Activated naive CD8-positive, alpha-beta T cell treated with anti-CD3 and anti-CD28 coated beads, Interleukin-2, amount 10 ng/mL, durations not matched to agents 7 days and 5 days (primary cell): Measurements from ENCODE around the gene LCN10. TPM values are rescaled to one million over a fixed set of nuclear protein-coding genes. Genes with fewer than 3 reads are reported as not detected.
"Not testable (repeated sequence)": the region's sequence is repeated elsewhere in the genome, so short reads cannot be mapped to it uniquely, and the experiment has no call there.

Experiments used
- ATAC-seq: fragments of 150-1000 bp; cut with Tn5 transposase; one replicate; pipeline ENCODE4 v1.10.0; 2021; ENCODE audit warnings: low read depth, moderate library complexity
- POLR2A ChIA-PET: fragments of 350-600 bp; sonication (Branson Sonifier 250); formaldehyde crosslinking; loops from one replicate; lab custom pipeline; 2021; ENCODE audit warnings: antibody characterized with exemption; lab: Charles Lee
- DNase-seq: peaks from one replicate; pipeline ENCODE4 v3.0.0; 2021
- H3K27ac Mint-ChIP-seq: one replicate; pipeline ENCODE4 v1.8.0; 2022; ENCODE audit warnings: mild to moderate bottlenecking, mixed read lengths
- H3K27me3 Mint-ChIP-seq: one replicate; pipeline ENCODE4 v1.8.0; 2022; ENCODE audit warnings: mild to moderate bottlenecking, moderate library complexity, mixed read lengths
- H3K36me3 Mint-ChIP-seq: one replicate; pipeline ENCODE4 v1.8.0; 2021; ENCODE audit warnings: mild to moderate bottlenecking, mixed read lengths
- H3K4me1 Mint-ChIP-seq: one replicate; pipeline ENCODE4 v1.8.0; 2021; ENCODE audit warnings: mixed read lengths
- H3K4me3 Mint-ChIP-seq: one replicate; pipeline ENCODE4 v1.8.0; 2022; ENCODE audit warnings: mild to moderate bottlenecking, moderate library complexity, mixed read lengths
- H3K9me3 Mint-ChIP-seq: one replicate; pipeline ENCODE4 v1.8.0; 2021; ENCODE audit warnings: mixed read lengths
- total RNA-seq, 2 experiments: library from RNA; stranded (reverse); gene quantifications; one replicate each; pipeline ENCODE4 v1.2.3, GENCODE V29; 2021

Gene LCN10
- total RNA-seq = 1 to 10 TPM in 1 of 2 experiments, under 1 TPM in 1; 1.00 to 1.0 TPM

GRCh38 chr9:136742591-136743391 lies at the start of gene LCN10:
Gene LCN10, minus strand, starts transcription at chr9:136742940. Its CDS starts 37 bp downstream, at chr9:136742903.
- no peaks in the 10 kb centered on the region for H3K36me3 Mint-ChIP-seq

DNA sequence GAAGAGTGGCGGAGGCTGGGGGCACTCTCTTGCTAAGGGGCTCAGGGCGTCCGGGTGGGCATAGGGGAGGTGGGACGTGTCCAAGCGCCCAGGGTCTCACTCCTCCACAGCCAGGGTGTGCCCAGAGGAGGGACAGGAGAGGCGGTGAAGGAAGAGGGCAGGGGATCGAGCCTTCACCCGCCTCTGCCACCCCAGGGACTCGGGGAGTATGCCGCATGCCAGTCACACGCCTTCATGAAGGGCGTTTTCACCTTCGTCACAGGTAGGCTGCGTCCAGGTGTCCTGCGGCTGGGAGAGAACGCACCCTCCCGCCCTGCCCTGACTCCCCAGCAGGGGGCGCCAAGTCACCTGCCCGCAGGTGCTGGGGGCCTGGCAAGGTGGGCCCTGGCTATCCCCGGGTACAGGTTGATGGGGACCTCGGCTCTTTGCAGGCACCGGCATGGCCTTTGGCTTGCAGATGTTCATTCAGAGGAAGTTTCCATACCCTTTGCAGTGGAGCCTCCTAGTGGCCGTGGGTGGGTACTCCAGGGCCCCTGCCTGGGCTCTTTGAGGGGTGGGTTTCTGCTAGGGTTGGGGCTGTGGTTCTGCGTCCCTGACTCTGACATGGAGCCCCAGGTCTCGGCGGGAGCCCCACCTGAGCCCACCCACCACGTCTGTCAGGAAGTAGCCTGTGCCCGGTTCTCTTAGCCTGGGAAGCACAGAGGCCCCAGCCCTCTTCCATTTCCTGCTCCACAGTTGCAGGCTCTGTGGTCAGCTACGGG lies 49.0 kb upstream of the LCN10 start:
- H3K27me3 Mint-ChIP-seq = peaks cover 11% of the 10 kb centered on the region
- H3K36me3 Mint-ChIP-seq = no peaks in the 10 kb centered on the region
- POLR2A ChIA-PET = interaction anchor here (0.6 to 1.5 kb wide), 5 partner anchors 14 to 300 kb away, joined by 3 to 7 read pairs (median 4); partner anchors contain the start of gene RABL6

More at GRCh38 chr9:136742591-136743391, at the start of gene LCN10:
- no peak for ATAC-seq
- DNase-seq = no peak
- POLR2A ChIA-PET = interaction anchor here (0.6 to 3.9 kb wide), 2 partner anchors 15 to 26 kb away, joined by 3 to 20 read pairs; no protein-coding TSS in a partner anchor
- Mint-ChIP-seq H3K27ac (no peak within 1 kb of the TSS), H3K4me3 (peak within 1 kb of the TSS; percentile 58), H3K4me1 (peaks cover 4% of the 10 kb centered on the region), H3K27me3 (no peaks in the 10 kb centered on the region), H3K9me3 (no peaks in the 10 kb centered on the region)

DNA sequence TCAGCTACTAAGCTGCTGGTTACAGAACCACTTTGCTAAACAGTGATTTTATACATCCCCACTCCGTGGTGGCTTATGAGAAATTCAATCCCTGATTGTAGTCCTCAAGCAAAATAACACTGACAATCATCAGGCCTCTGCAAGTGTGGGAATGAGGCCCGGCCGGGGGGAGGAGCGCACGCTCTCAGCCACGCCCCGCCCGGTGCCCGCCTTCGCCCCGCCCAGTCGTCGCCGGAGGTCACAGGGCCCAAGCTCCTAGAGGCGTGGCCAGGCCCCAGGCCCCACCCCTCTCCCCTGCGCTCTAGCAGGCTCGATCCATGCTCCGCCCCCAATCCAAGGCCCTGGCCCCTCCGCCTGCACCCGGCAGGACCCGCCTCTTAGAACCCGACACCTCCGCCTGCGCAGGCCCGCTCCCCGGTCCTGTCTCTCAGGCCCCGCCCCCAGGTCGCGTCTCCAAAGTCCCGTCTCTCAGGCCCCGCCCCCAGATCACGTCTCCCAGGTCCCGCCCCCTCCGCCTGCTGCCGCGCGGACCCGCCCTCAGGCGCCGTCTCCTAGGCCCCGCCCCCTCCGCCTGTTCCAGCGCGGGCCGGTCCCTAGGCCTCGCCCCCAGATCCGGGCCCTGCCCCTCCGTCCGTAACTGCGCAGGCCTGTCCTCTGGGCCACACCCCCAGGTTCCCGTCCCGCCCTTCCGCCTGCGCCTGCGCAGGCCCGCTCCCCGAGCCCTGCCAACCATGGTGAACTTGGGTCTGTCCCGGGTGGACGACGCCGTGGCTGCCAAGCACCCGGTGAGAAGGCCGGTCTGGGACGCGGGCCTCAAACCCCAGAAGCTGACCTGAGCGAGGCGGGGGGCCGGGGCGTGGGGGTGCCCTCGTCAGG lies 48.1 kb upstream of the LCN10 start, which contains the start of gene TMEM141:
TMEM141 (plus strand) TSS at position 705 of the 876 bp plus-strand sequence; CDS start at position 732, 27 bp downstream.
- peak within 1 kb of the TSS; percentile 82 for H3K4me3 Mint-ChIP-seq
- peak within 1 kb of the TSS; percentile 90 for H3K27ac Mint-ChIP-seq
- peaks cover 23% of the 10 kb centered on the region for H3K4me1 Mint-ChIP-seq
- DNase-seq = peak; percentile 100
- peaks cover 4% of the 10 kb centered on the region for H3K27me3 Mint-ChIP-seq
- H3K9me3 Mint-ChIP-seq = no peaks in the 10 kb centered on the region
- no peaks in the 10 kb centered on the region for H3K36me3 Mint-ChIP-seq
- POLR2A ChIA-PET = interaction anchor here (0.8 to 1.5 kb wide), 6 partner anchors 15 to 450 kb away, joined by 3 to 7 read pairs (median 4); partner anchors contain the start of gene RABL6
- ATAC-seq = peak; percentile 89

More for the DNA sequence above, 49.0 kb upstream of the LCN10 start:
- H3K4me1 Mint-ChIP-seq = peaks cover 26% of the 10 kb centered on the region
- ATAC-seq (peak; percentile 13), DNase-seq (peak; percentile 81)
- H3K4me3 Mint-ChIP-seq = peak overlapping the region; percentile 82
- peak overlapping the region; percentile 90 for H3K27ac Mint-ChIP-seq
- H3K9me3 Mint-ChIP-seq = no peaks in the 10 kb centered on the region

- ATAC-seq = no peak
- H3K27ac Mint-ChIP-seq = no peak overlapping the region
- no peaks in the 10 kb centered on the region for H3K36me3 Mint-ChIP-seq
- no peak for DNase-seq
- H3K4me3 Mint-ChIP-seq = no peak overlapping the region
- POLR2A ChIA-PET = no interaction called here
- peaks cover 25% of the 10 kb centered on the region for H3K4me1 Mint-ChIP-seq
- H3K27me3 Mint-ChIP-seq = peaks cover 3% of the 10 kb centered on the region
- no peaks in the 10 kb centered on the region for H3K9me3 Mint-ChIP-seq
Measured at GRCh38 chr9:136789523-136789937, 46.8 kb upstream of the LCN10 start.

- not testable (repeated sequence) for ATAC-seq, H3K27me3 Mint-ChIP-seq, H3K27ac Mint-ChIP-seq, DNase-seq, H3K9me3 Mint-ChIP-seq, H3K36me3 Mint-ChIP-seq
- POLR2A ChIA-PET = interaction anchor here (0.9 kb wide), 1 partner anchor 246 kb away, joined by 3 read pairs; no protein-coding TSS in a partner anchor
- H3K4me3 Mint-ChIP-seq = peak overlapping the region; percentile 16
- peaks cover 25% of the 10 kb centered on the region for H3K4me1 Mint-ChIP-seq
Measured at GRCh38 chr9:136788644-136789522, 46.1 kb upstream of the LCN10 start.

GRCh38 chr9:136787690-136788400 lies 45.1 kb upstream of the LCN10 start:
- DNase-seq (peak; percentile 68), ATAC-seq (no peak)
- no peak overlapping the region for H3K27ac Mint-ChIP-seq
- H3K9me3 Mint-ChIP-seq = no peaks in the 10 kb centered on the region
- POLR2A ChIA-PET = interaction anchor here (0.9 kb wide), 1 partner anchor 247 kb away, joined by 3 read pairs; no protein-coding TSS in a partner anchor
- peaks cover 3% of the 10 kb centered on the region for H3K27me3 Mint-ChIP-seq
- peak overlapping the region; percentile 18 for H3K4me3 Mint-ChIP-seq
- H3K36me3 Mint-ChIP-seq = no peaks in the 10 kb centered on the region
- H3K4me1 Mint-ChIP-seq = peaks cover 25% of the 10 kb centered on the region

DNA sequence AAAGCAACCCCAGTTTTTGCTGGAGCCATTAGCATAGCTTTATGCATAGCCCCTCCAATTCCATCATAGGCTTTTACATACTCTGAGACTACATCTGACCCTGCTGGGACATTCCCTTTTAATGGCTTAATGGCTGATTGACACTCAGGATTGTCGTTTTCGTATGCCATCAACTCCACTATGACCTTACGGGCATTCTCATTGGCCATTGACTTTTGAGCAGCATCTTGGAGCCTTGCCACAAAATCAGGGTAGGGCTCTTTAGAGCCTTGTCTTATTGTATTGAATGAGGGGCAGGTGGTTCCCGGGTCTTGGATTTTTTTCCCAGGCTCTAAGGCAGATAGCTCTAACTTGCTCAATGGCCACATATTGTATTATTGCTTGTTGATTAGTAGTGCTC lies 44.2 kb upstream of the LCN10 start:
- H3K4me3 Mint-ChIP-seq, H3K27ac Mint-ChIP-seq, H3K9me3 Mint-ChIP-seq, POLR2A ChIA-PET, DNase-seq, ATAC-seq, H3K27me3 Mint-ChIP-seq, H3K36me3 Mint-ChIP-seq: not testable (repeated sequence)
- peaks cover 20% of the 10 kb centered on the region for H3K4me1 Mint-ChIP-seq

GRCh38 chr9:136786451-136786850 lies 43.7 kb upstream of the LCN10 start:
- Mint-ChIP-seq H3K4me3 (no peak overlapping the region), H3K27me3 (peaks cover 7% of the 10 kb centered on the region), H3K4me1 (peaks cover 18% of the 10 kb centered on the region), H3K9me3 (no peaks in the 10 kb centered on the region), H3K27ac (no peak overlapping the region), H3K36me3 (no peaks in the 10 kb centered on the region)
- POLR2A ChIA-PET = no interaction called here
- no peak for ATAC-seq
- no peak for DNase-seq

GRCh38 chr9:136785565-136786355 lies 43.0 kb upstream of the LCN10 start:
- H3K36me3 Mint-ChIP-seq, H3K27me3 Mint-ChIP-seq, POLR2A ChIA-PET, H3K9me3 Mint-ChIP-seq, H3K27ac Mint-ChIP-seq, ATAC-seq, H3K4me3 Mint-ChIP-seq, DNase-seq: not testable (repeated sequence)
- H3K4me1 Mint-ChIP-seq = peaks cover 18% of the 10 kb centered on the region

GRCh38 chr9:136784997-136785361 lies 42.2 kb upstream of the LCN10 start:
- no peak overlapping the region for H3K27ac Mint-ChIP-seq
- no peaks in the 10 kb centered on the region for H3K9me3 Mint-ChIP-seq
- DNase-seq (no peak), ATAC-seq (no peak)
- H3K27me3 Mint-ChIP-seq = peaks cover 15% of the 10 kb centered on the region
- no peaks in the 10 kb centered on the region for H3K36me3 Mint-ChIP-seq
- peaks cover 14% of the 10 kb centered on the region for H3K4me1 Mint-ChIP-seq
- H3K4me3 Mint-ChIP-seq = no peak overlapping the region
- POLR2A ChIA-PET = no interaction called here
